ENCODE data around the gene DLK1.

GRCh38 chr14:100706200-100706599 is 20.5 kb upstream of the DLK1 start:
- TF ChIP-seq, protein P1, sequence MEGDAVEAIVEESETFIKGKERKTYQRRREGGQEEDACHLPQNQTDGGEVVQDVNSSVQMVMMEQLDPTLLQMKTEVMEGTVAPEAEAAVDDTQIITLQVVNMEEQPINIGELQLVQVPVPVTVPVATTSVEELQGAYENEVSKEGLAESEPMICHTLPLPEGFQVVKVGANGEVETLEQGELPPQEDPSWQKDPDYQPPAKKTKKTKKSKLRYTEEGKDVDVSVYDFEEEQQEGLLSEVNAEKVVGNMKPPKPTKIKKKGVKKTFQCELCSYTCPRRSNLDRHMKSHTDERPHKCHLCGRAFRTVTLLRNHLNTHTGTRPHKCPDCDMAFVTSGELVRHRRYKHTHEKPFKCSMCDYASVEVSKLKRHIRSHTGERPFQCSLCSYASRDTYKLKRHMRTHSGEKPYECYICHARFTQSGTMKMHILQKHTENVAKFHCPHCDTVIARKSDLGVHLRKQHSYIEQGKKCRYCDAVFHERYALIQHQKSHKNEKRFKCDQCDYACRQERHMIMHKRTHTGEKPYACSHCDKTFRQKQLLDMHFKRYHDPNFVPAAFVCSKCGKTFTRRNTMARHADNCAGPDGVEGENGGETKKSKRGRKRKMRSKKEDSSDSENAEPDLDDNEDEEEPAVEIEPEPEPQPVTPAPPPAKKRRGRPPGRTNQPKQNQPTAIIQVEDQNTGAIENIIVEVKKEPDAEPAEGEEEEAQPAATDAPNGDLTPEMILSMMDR (IDR thresholded peaks at IDR 0.05) = no peak
- TF ChIP-seq POLR2A (IDR thresholded peaks at IDR 0.05) = no peak
